Activated CD4-positive, alpha-beta memory T cell treated with anti-CD3 and anti-CD28 coated beads for 36 hours (primary cell): Measurements from ENCODE around the gene ADIRF. TPM values are rescaled to one million over a fixed set of nuclear protein-coding genes. Genes with fewer than 3 reads are reported as not detected.
"Not testable (repeated sequence)": the region's sequence is repeated elsewhere in the genome, so short reads cannot be mapped to it uniquely, and the experiment has no call there.

Source experiments
- CTCF ChIA-PET: fragments of 350-600 bp; sonication (Branson Sonifier 250); formaldehyde crosslinking; loops from one replicate; lab custom pipeline; 2021; ENCODE audit warnings: antibody characterized with exemption, inconsistent platforms; lab: Charles Lee
- POLR2A ChIA-PET: fragments of 350-600 bp; sonication (Branson Sonifier 250); formaldehyde crosslinking; loops from one replicate; lab custom pipeline; 2021; ENCODE audit warnings: antibody characterized with exemption; lab: Charles Lee
- DNase-seq: peaks from one replicate; pipeline ENCODE4 v3.0.0-alpha.2; 2020
- H3K27ac Mint-ChIP-seq: one replicate; pipeline ENCODE4 v1.8.0; 2021; ENCODE audit warnings: mixed read lengths
- H3K27me3 Mint-ChIP-seq: one replicate; pipeline ENCODE4 v1.8.0; 2021; ENCODE audit warnings: mixed read lengths
- H3K36me3 Mint-ChIP-seq: one replicate; pipeline ENCODE4 v1.8.0; 2021; ENCODE audit warnings: mixed read lengths
- H3K4me1 Mint-ChIP-seq: one replicate; pipeline ENCODE4 v1.8.0; 2021; ENCODE audit warnings: low read depth, mixed read lengths
- H3K4me3 Mint-ChIP-seq: one replicate; pipeline ENCODE4 v1.8.0; 2021; ENCODE audit warnings: mild to moderate bottlenecking, mixed read lengths
- H3K9me3 Mint-ChIP-seq: one replicate; pipeline ENCODE4 v1.8.0; 2021; ENCODE audit warnings: mixed read lengths
- intact Hi-C: fragments of 100-400 bp; cut with micrococcal nuclease; formaldehyde crosslinking; loops from one replicate; pipeline ENCODE4 v1.15.1; 2023
- total RNA-seq, 2 experiments: library from RNA; stranded (reverse); gene quantifications; one replicate each; pipeline ENCODE4 v1.2.3, GENCODE V29; 2021

ADIRF gene
- total RNA-seq, 2 experiments from 2014 or later = not detected

DNA sequence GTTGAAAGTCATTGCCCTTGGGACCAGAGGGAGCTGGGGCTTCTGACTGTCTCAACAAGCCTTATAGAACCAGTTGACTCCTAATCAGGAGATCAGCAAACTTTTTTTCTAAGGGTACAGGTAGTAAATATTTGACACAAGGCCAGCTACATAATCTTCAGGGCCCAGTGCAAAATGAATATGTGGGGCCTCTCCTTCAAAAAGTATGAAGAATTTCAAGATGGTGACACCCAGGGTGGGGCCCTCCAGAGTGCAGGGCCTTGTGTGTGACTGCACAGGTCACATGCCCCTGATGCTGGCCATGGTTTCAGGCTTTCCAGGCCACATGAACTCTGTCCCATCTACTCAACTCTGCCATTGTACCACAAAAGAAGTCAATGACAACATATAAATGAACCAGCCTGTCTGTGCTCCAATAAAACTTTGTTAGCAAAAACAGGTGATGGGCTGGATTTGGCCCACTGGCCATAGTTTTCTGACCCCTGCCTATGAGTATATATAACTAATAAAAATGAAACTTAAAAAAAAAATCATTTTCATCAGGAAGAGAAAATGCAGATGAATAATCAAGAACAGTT is 17.0 kb upstream of the ADIRF start:
- no peak for DNase-seq
- H3K9me3 Mint-ChIP-seq = peaks cover 17% of the 10 kb centered on the region
- no peak overlapping the region for H3K27ac Mint-ChIP-seq
- ChIA-PET POLR2A (no interaction called here), CTCF (interaction anchor here (2.0 kb wide), 1 partner anchor 16 kb away, joined by 7 read pairs; no protein-coding TSS in a partner anchor)
- intact Hi-C loops = no loop called here
- H3K27me3 Mint-ChIP-seq = no peaks in the 10 kb centered on the region
- peaks cover 5% of the 10 kb centered on the region for H3K36me3 Mint-ChIP-seq
- no peak overlapping the region for H3K4me3 Mint-ChIP-seq
- H3K4me1 Mint-ChIP-seq = peaks cover 11% of the 10 kb centered on the region

DNA sequence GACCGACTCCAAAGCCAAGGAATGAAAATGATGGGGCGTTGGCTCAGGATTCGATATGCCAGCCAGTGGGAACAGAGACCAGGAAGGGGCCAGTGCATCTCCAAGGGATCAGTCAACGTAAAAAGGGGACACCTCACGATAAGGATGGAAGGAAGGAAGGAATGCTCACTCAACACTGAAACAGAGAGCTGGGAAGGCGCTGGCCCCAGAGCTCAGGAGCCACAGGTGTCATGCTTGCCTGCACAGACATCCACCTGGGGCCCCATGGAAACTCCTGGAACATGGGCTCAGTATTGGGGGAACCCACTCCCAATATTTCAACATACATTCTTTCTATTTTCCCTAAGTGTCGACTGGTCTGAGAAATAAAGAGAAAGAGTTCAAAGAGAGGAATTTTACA is 16.2 kb upstream of the ADIRF start:
- Mint-ChIP-seq H3K27ac (no peak overlapping the region), H3K36me3 (peaks cover 5% of the 10 kb centered on the region), H3K9me3 (peaks cover 17% of the 10 kb centered on the region), H3K4me1 (peaks cover 11% of the 10 kb centered on the region), H3K4me3 (no peak overlapping the region), H3K27me3 (no peaks in the 10 kb centered on the region)
- no peak for DNase-seq
- intact Hi-C loops = no loop called here
- ChIA-PET POLR2A (no interaction called here), CTCF (interaction anchor here (2.0 kb wide), 1 partner anchor 15 kb away, joined by 7 read pairs; no protein-coding TSS in a partner anchor)

DNA sequence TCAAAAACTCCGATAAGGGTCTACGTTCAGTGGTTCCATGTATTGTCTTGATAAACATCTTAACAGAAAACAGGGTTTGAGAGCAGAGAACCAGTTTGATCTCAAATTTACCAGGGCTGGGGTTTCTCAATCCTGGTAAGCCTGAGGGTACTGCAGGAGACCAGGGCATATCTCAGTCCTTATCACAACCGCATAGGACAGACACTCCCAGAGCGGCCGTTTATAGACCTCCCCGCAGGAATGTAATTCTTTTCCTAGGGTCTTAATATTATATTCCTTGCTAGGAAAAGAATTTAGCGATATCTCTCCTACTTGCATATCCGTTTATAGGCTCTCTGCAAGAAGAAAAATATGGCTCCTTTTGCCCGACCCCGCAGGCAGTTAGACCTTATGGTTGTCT is 15.6 kb upstream of the ADIRF start:
- POLR2A ChIA-PET, H3K27me3 Mint-ChIP-seq, DNase-seq, H3K4me3 Mint-ChIP-seq, H3K36me3 Mint-ChIP-seq, intact Hi-C loops, H3K27ac Mint-ChIP-seq: not testable (repeated sequence)
- H3K9me3 Mint-ChIP-seq = peaks cover 17% of the 10 kb centered on the region
- H3K4me1 Mint-ChIP-seq = peaks cover 11% of the 10 kb centered on the region
- CTCF ChIA-PET = interaction anchor here (2.0 kb wide), 1 partner anchor 14 kb away, joined by 7 read pairs; no protein-coding TSS in a partner anchor

DNA sequence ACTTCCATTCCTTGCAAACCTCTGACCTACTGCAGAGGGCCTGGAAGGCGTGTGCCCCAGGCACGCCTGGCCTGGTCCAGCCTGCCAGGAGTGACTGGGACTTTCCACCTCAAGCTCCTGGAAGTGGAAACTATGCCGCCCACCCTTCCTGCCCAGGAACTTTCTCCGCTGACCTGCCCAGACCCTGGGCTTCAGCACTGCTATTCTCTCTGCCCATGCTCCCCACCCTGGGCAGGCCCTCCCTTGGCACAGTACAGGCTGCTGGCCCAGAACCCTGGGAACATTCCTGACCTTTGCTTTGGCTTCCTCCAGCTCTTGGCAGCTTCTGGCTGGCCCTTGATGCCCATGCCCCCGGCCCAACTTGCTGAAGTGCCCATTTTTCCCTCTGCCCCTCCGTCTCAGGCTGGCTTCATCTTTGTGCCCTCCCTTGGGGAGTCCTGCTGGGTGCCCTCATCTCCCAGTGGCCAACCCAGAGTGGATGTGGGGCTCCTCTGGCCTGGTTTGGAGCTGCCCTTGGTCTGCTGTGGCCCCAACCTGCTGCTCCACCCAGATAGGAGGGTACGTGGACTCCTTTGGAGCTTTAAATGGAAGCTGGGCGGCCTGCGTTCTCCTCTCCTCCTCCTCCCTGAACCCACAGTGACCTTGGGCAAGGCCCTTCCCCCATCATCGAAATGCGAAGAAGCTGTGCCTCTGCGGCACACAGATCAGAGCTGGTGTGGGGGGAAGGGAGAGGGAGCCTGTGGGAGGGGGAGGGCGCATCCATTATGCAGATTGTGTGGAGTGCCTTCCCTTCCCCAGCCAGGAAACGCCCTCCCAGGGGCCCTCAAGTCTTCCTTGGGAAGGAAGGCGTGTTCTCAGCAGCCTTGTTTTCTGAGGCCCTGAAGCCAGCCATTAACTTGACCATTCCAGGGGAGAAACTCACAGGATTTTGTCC is 14.3 kb upstream of the ADIRF start:
- H3K4me1 Mint-ChIP-seq = peaks cover 11% of the 10 kb centered on the region
- intact Hi-C loops = no loop called here
- no peak overlapping the region for H3K27ac Mint-ChIP-seq
- H3K4me3 Mint-ChIP-seq = no peak overlapping the region
- H3K36me3 Mint-ChIP-seq = peaks cover 5% of the 10 kb centered on the region
- CTCF ChIA-PET = interaction anchor here (0.9 kb wide), 1 partner anchor 12 kb away, joined by 5 read pairs; no protein-coding TSS in a partner anchor
- no peaks in the 10 kb centered on the region for H3K27me3 Mint-ChIP-seq
- peaks cover 17% of the 10 kb centered on the region for H3K9me3 Mint-ChIP-seq
- POLR2A ChIA-PET = no interaction called here
- no peak for DNase-seq

DNA sequence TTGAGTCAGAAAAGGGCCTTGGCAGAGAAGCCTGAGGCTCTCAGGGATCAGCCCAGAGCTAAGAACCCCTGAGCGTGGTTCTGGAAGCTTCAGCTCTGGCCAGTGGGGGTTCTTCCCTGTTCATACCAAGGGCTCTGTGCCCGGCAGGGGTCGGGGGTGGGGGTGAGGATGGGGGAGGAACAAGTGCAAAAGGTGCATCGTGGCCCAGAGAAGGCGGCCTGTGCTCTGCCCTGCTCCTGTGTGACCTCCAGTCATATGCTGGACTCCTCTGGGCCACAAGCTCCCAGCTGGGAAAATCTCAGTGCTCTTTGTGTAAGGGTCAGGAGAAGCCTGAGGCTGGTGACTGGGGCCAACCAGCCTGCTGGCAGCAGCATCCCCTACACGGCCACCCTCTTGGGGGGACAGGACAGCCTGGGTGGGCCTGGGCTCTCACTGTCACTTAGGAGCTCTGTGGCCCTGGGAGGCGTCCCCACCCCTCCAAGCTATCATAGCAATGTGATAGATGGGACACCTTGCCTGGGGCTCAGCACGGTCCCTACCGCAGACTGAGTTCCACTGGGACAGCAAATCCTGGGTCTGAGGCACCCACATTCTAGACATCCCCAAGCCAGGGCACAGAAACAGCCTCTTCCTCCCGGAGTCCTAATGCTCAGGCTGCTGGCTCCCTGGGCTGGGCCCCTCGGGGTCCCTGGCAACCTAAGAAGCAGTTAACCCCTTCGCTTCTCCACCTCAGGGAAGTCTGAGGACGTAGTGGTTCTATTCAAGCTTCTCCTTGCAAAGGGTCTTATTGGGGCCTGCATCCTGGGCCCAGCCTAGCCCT is 13.4 kb upstream of the ADIRF start:
- no peak for DNase-seq
- POLR2A ChIA-PET = no interaction called here
- H3K4me1 Mint-ChIP-seq = peaks cover 11% of the 10 kb centered on the region
- H3K36me3 Mint-ChIP-seq = peaks cover 5% of the 10 kb centered on the region
- peaks cover 17% of the 10 kb centered on the region for H3K9me3 Mint-ChIP-seq
- no peaks in the 10 kb centered on the region for H3K27me3 Mint-ChIP-seq
- CTCF ChIA-PET = interaction anchor here (0.9 kb wide), 1 partner anchor 12 kb away, joined by 5 read pairs; no protein-coding TSS in a partner anchor
- intact Hi-C loops = no loop called here
- H3K4me3 Mint-ChIP-seq = no peak overlapping the region
- no peak overlapping the region for H3K27ac Mint-ChIP-seq

DNA sequence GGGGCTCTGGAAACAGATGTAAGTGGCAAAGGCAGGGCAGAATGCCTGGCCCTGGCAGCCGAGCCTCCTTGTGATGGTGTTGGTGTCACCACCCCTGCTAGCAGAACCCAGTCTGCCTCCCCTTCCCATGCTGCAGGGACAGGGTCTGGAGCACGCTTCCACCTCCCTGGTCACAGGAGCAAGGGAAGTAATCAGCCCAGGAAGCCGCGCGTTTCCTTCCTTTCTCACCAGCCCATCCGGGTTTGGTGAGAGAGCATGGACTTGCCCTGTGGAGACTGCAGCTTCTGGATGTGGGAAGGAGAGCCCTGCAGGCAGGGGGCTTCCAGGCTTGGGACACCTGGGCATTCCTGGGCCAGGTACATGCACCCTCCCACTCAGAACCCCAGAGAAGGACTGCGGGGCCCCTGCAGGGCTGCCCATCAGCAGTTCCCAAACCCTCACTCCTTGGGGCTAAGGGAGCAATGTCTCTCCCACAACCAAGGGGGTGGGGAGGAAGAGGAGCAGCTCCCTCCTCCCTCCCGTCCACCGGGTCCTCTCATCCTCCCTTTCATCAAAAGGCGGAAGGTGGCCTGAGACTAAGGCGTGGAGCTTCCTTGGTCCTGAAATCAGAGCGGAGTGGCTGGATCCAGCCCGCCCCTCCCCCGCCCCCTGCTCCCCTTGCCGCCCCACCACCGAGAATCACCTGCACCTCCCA is 12.6 kb upstream of the ADIRF start:
- Mint-ChIP-seq H3K9me3 (peaks cover 17% of the 10 kb centered on the region), H3K27ac (no peak overlapping the region), H3K4me1 (peaks cover 6% of the 10 kb centered on the region), H3K36me3 (peaks cover 5% of the 10 kb centered on the region), H3K27me3 (no peaks in the 10 kb centered on the region), H3K4me3 (no peak overlapping the region)
- no peak for DNase-seq
- ChIA-PET POLR2A (no interaction called here), CTCF (no interaction called here)
- intact Hi-C loops = no loop called here

DNA sequence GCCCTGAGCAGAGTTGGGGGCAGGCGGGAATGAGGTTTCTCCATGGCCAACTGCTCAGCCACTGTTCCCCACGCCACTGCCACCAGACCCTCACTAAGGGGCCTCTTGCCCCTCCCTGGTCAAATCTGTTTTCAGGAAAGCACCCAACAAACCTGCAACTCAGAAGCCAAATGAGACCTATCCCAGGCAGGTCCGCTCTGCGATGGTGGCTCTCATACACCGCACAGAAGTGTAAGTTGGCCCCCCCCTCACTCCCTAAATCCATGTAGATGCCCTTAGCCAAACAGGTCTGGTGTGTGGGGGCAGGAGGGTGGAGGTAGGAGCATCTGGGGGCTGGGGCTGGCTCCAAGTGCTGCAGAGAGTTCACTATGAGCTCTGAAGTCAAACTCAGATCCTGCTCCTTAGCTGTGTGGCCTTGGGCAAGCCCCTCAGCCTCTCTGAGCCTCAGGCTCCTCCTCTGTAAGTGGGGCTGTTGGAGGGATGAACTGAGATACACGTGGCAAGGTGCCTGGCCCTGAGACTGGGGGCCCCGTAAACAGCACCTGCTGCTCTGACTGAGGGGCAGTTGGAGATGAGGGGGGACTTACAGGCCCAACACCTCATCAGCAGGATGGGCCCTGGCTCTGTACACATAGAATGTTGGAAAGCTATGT is 12.0 kb upstream of the ADIRF start:
- H3K4me1 Mint-ChIP-seq = peaks cover under 1% of the 10 kb centered on the region
- CTCF ChIA-PET = interaction anchor here (0.8 kb wide), 1 partner anchor 17 kb away, joined by 3 read pairs; no protein-coding TSS in a partner anchor
- intact Hi-C loops = no loop called here

DNA sequence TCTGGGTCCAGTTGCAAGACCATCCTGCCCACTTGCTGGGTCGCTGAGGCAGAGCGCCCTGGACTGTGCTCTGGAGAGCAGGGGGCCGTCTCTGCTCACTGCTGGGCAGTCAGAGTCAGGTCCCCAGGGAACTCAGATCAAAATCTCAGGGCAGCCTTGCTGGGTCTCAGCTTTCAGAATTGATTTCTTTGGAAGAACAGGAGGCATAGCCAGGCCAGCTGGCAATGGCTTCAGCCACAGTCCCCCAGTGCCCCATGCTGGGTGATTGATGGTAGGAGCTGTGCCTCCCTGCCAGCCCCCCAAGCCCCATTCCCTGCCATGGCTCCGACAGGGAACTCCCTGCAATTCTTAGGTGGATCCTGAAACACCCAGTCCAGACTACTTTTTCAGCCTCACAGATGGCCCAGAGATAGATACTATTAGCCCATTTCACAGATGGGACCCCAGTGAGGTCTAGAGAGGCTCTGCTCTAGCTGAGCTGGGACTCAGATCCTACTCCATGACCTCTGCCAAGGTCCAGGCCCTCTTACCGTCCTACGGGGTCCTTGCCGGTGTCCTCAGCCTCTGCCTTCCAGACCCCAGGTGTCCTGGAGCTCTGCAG is 11.3 kb upstream of the ADIRF start:
- DNase-seq = no peak
- no peaks in the 10 kb centered on the region for H3K27me3 Mint-ChIP-seq
- intact Hi-C loops = no loop called here
- H3K4me3 Mint-ChIP-seq = no peak overlapping the region
- H3K4me1 Mint-ChIP-seq = no peaks in the 10 kb centered on the region
- ChIA-PET CTCF (interaction anchor here (0.8 kb wide), 2 partner anchors 9 to 18 kb away, joined by 3 to 4 read pairs; no protein-coding TSS in a partner anchor), POLR2A (interaction anchor here (0.5 kb wide), 1 partner anchor 40 kb away, joined by 3 read pairs; no protein-coding TSS in a partner anchor)
- no peak overlapping the region for H3K27ac Mint-ChIP-seq
- peaks cover 15% of the 10 kb centered on the region for H3K9me3 Mint-ChIP-seq
- H3K36me3 Mint-ChIP-seq = peaks cover 1% of the 10 kb centered on the region

More for the DNA sequence above, 12.0 kb upstream of the ADIRF start:
- H3K36me3 Mint-ChIP-seq = peaks cover 5% of the 10 kb centered on the region
- no peaks in the 10 kb centered on the region for H3K27me3 Mint-ChIP-seq
- H3K27ac Mint-ChIP-seq = no peak overlapping the region
- no peak for DNase-seq
- POLR2A ChIA-PET = interaction anchor here (0.5 kb wide), 1 partner anchor 39 kb away, joined by 3 read pairs; no protein-coding TSS in a partner anchor
- no peak overlapping the region for H3K4me3 Mint-ChIP-seq
- peaks cover 17% of the 10 kb centered on the region for H3K9me3 Mint-ChIP-seq

DNA sequence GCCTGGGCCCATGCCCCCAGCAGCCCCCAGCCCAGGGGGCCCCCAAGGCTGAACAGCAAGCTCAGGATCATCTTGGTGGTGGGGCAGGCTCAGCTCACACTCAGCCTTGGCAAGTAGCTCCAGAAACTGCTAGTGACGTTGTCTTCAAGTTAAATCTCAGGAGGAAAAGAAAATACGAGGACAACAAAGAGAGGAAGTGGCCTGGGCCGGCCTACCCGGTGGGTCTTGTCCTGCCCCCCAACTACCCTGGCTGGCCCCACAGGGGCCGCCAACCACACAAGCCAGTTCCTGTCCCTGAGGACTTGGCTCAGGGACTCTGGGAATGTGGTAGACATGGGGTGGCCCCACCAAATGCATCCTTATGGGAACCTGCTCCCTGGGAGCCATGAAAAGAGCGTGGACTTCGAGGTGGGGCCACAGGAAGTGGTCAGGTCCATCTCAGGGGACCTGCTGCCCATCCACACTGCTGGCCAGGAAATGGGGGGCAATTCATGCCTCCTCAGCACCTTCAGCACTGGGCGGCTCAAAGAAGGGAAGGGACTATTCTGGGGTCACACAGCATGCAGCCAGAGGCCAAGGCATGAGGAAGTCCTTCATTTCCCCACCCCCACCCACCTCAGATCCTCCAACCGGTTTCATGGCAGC is 10.7 kb upstream of the ADIRF start, which contains the start of gene MMRN2:
TSS of gene MMRN2 (minus strand) at position 145 of the 645 bp plus-strand sequence. CDS start at position 71, 74 bp downstream.
- no peak within 1 kb of the TSS for H3K4me3 Mint-ChIP-seq
- POLR2A ChIA-PET = no interaction called here
- CTCF ChIA-PET = interaction anchor here (0.8 kb wide), 1 partner anchor 9 kb away, joined by 4 read pairs; no protein-coding TSS in a partner anchor

More for the DNA sequence above, 10.7 kb upstream of the ADIRF start, which contains the start of gene MMRN2:
- peaks cover 8% of the 10 kb centered on the region for H3K9me3 Mint-ChIP-seq
- no peak within 1 kb of the TSS for H3K27ac Mint-ChIP-seq
- intact Hi-C loops = no loop called here
- no peak for DNase-seq
- H3K27me3 Mint-ChIP-seq = no peaks in the 10 kb centered on the region
- no peaks in the 10 kb centered on the region for H3K36me3 Mint-ChIP-seq
- H3K4me1 Mint-ChIP-seq = no peaks in the 10 kb centered on the region
